Measurements from ENCODE around the gene SLC12A7.
"Not testable (repeated sequence)": the region's sequence is repeated elsewhere in the genome, so short reads cannot be mapped to it uniquely, and the experiment has no call there.

SLC12A7 gene

DNA sequence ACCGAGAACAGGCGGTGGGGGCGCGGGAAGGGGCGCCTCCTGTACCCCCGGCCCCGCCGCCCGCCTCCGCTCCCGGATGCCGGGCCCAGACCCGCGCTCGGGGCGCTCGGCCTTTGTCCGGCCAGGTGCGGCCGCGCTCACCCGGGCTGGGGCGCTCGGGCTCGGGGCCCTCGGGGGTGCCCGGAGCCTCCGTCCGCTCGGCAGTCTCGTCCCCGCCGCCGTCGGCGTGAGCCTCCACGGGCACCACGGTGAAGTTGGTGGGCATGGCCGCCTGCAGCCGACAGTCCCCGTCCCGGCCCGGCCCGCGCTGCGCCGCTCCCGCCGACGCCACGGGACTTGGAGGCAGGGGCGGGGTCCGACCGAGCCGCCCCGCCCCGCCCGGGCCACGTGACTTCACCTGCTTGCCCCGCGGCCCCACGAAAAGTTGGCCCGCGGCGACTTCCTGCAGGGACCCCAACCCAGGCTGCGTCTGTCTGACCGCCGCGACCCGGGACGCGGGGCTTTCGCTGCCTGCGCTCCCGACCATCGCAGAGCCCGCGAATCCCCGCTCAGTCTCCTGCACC lies at the start of gene SLC12A7:
Gene SLC12A7 (minus strand): TSS at position 337 of the 563 bp plus-strand sequence. CDS start 72 bp downstream, at position 265.
- Mint-ChIP-seq H3K27me3 (no peaks in the 10 kb centered on the region), H3K27ac (ENCODE audit: low read depth) (peak within 1 kb of the TSS; percentile 84), H3K36me3 (ENCODE audit: insufficient read depth) (peaks cover 5% of the 10 kb centered on the region), H3K4me3 (peak within 1 kb of the TSS; percentile 84), H3K9me3 (no peaks in the 10 kb centered on the region), H3K4me1 (peaks cover 24% of the 10 kb centered on the region)
- no peak for DNase-seq (ENCODE audit: low spot score in 2 of 2)
- ATAC-seq (replicated peaks; ENCODE audit: extremely low read depth, poor library complexity, severe bottlenecking): peak; percentile 57

- H3K4me3 Mint-ChIP-seq: no peak overlapping the region
- no peak for ATAC-seq (replicated peaks; ENCODE audit: extremely low read depth, poor library complexity, severe bottlenecking)
- H3K9me3 Mint-ChIP-seq: peaks cover 10% of the 10 kb centered on the region
- peaks cover 4% of the 10 kb centered on the region for H3K36me3 Mint-ChIP-seq (ENCODE audit: insufficient read depth)
- DNase-seq (ENCODE audit: low spot score in 2 of 2): no peak
- H3K4me1 Mint-ChIP-seq: no peaks in the 10 kb centered on the region
- no peak overlapping the region for H3K27ac Mint-ChIP-seq (ENCODE audit: low read depth)
- peaks cover 56% of the 10 kb centered on the region for H3K27me3 Mint-ChIP-seq
Measured at GRCh38 chr5:1161108-1161832, 49.4 kb upstream of the SLC12A7 start.

DNA sequence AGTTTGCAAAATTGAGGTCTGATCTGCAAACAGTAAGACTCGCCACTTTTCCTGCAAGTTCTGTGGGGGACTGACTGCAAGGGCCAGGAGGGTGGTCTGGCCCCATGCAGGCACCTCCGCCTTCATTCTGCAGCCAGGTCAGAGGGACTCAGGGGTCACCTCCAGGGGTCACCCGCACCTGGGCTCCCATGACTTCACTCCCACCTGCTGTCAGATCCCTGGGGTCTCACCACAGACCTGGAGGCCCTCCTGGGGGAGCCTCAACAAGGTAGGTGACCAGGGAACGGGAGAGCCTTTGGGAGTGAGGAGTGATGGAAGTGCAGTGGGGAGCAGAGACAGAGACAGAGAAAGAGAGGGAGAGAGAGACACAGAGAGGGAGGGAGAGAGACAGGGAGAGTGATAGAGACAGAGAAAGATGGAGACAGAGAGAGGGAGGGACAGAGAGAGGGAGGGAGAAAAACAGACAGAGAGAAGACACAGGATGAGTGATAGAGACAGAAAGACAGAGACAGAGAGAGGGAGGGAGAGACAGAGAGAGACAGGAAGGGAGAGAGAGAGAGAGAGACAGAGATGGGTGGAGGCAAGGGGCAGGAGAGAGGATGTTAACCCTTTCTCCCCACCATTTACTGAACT lies 48.0 kb upstream of the SLC12A7 start:
- H3K36me3 Mint-ChIP-seq (ENCODE audit: insufficient read depth): peaks cover 3% of the 10 kb centered on the region
- no peak for DNase-seq (ENCODE audit: low spot score in 2 of 2)
- H3K27ac Mint-ChIP-seq (ENCODE audit: low read depth): no peak overlapping the region
- peaks cover 10% of the 10 kb centered on the region for H3K9me3 Mint-ChIP-seq
- H3K4me3 Mint-ChIP-seq: no peak overlapping the region
- H3K27me3 Mint-ChIP-seq: peaks cover 54% of the 10 kb centered on the region
- no peaks in the 10 kb centered on the region for H3K4me1 Mint-ChIP-seq
- no peak for ATAC-seq (replicated peaks; ENCODE audit: extremely low read depth, poor library complexity, severe bottlenecking)

GRCh38 chr5:1159341-1159675 lies 47.4 kb upstream of the SLC12A7 start:
- Mint-ChIP-seq H3K4me3 (no peak overlapping the region), H3K27me3 (peaks cover 53% of the 10 kb centered on the region), H3K4me1 (peaks cover 3% of the 10 kb centered on the region), H3K27ac (ENCODE audit: low read depth) (no peak overlapping the region), H3K9me3 (peaks cover 10% of the 10 kb centered on the region), H3K36me3 (ENCODE audit: insufficient read depth) (peaks cover 2% of the 10 kb centered on the region)
- no peak for DNase-seq (ENCODE audit: low spot score in 2 of 2)
- no peak for ATAC-seq (replicated peaks; ENCODE audit: extremely low read depth, poor library complexity, severe bottlenecking)

DNA sequence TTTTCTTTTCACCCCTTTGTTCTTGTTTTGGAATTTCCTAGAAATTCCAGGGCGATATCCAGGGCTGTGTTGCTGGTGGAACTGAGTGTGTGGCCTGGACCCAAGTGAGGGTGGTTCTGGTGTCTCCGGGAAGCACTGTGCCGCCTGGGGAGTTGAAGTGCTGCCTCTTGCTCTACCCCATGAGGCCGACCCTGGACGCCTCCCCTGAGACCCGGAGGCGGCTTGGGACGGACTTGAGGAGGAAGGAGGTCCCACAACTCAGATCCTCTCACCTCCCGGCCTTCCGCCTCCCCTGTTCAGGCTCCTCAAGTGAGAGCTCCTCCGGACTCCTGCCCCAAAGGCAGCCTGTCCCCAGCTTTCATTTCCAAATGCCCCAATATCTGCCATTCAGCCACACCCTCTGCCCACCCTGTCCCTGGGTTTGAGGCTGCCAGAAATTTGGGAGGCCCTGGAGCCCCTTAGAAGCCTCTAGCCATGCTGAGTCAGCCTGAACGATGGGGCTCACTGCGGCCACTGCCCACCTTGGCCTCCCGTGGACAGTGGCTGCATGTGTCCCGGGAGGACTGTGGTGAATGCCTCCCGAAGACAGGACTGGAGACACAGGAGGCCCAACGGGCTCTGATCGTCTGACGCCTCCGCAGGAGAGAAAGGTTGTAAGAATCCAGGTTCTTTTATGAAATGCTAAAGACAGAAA lies 46.9 kb upstream of the SLC12A7 start:
- ATAC-seq (replicated peaks; ENCODE audit: extremely low read depth, poor library complexity, severe bottlenecking) (no peak), DNase-seq (ENCODE audit: low spot score in 2 of 2) (no peak)
- peaks cover 54% of the 10 kb centered on the region for H3K27me3 Mint-ChIP-seq
- H3K9me3 Mint-ChIP-seq: peaks cover 10% of the 10 kb centered on the region
- no peak overlapping the region for H3K4me3 Mint-ChIP-seq
- peaks cover 7% of the 10 kb centered on the region for H3K4me1 Mint-ChIP-seq
- H3K27ac Mint-ChIP-seq (ENCODE audit: low read depth): no peak overlapping the region
- peaks cover 2% of the 10 kb centered on the region for H3K36me3 Mint-ChIP-seq (ENCODE audit: insufficient read depth)

DNA sequence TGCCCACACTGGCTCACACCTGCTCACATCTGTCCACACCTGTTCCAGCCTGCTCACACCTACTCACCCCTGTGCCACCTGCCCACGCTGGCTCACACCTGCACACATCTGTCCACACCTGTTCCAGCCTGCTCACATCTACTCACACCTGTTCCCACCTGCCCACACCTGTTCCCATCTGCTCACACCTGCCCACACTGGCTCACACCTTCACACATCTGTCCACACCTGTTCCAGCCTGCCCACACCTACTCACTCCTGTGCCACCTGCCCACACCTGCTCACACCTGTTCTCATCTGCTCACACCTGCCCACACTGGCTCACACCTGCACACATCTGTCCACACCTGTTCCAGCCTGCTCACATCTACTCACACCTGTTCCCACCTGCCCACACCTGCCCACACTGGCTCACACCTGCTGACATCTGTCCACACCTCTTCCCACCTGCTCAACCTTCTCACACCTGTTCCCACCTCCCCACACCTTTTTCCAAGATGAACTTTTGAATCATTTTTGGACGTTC lies 45.7 kb upstream of the SLC12A7 start:
- peaks cover 18% of the 10 kb centered on the region for H3K4me1 Mint-ChIP-seq
- not testable (repeated sequence) for H3K4me3 Mint-ChIP-seq; H3K27ac Mint-ChIP-seq (ENCODE audit: low read depth); H3K36me3 Mint-ChIP-seq (ENCODE audit: insufficient read depth); H3K9me3 Mint-ChIP-seq; DNase-seq (ENCODE audit: low spot score in 2 of 2); ATAC-seq (replicated peaks; ENCODE audit: extremely low read depth, poor library complexity, severe bottlenecking)
- H3K27me3 Mint-ChIP-seq: peaks cover 58% of the 10 kb centered on the region

GRCh38 chr5:1156754-1157460 lies 45.0 kb upstream of the SLC12A7 start:
- Mint-ChIP-seq H3K27ac (ENCODE audit: low read depth) (no peak overlapping the region), H3K4me1 (peaks cover 24% of the 10 kb centered on the region), H3K9me3 (peaks cover 10% of the 10 kb centered on the region), H3K4me3 (no peak overlapping the region), H3K36me3 (ENCODE audit: insufficient read depth) (peaks cover 2% of the 10 kb centered on the region), H3K27me3 (peaks cover 58% of the 10 kb centered on the region)
- DNase-seq (ENCODE audit: low spot score in 2 of 2) (no peak), ATAC-seq (replicated peaks; ENCODE audit: extremely low read depth, poor library complexity, severe bottlenecking) (no peak)

- no peak for DNase-seq (ENCODE audit: low spot score in 2 of 2)
- Mint-ChIP-seq H3K27me3 (peaks cover 61% of the 10 kb centered on the region), H3K9me3 (peaks cover 10% of the 10 kb centered on the region), H3K4me3 (no peak overlapping the region), H3K4me1 (peaks cover 25% of the 10 kb centered on the region), H3K36me3 (ENCODE audit: insufficient read depth) (peaks cover 2% of the 10 kb centered on the region), H3K27ac (ENCODE audit: low read depth) (no peak overlapping the region)
- ATAC-seq (replicated peaks; ENCODE audit: extremely low read depth, poor library complexity, severe bottlenecking): no peak
Measured at GRCh38 chr5:1156033-1156753, 44.3 kb upstream of the SLC12A7 start.

- Mint-ChIP-seq H3K4me3 (no peak overlapping the region), H3K9me3 (peaks cover 10% of the 10 kb centered on the region), H3K27me3 (peaks cover 65% of the 10 kb centered on the region), H3K36me3 (ENCODE audit: insufficient read depth) (peaks cover 2% of the 10 kb centered on the region), H3K27ac (ENCODE audit: low read depth) (no peak overlapping the region), H3K4me1 (peaks cover 25% of the 10 kb centered on the region)
- DNase-seq (ENCODE audit: low spot score in 2 of 2): no peak
- no peak for ATAC-seq (replicated peaks; ENCODE audit: extremely low read depth, poor library complexity, severe bottlenecking)
Measured at GRCh38 chr5:1155191-1156032, 43.5 kb upstream of the SLC12A7 start.

DNA sequence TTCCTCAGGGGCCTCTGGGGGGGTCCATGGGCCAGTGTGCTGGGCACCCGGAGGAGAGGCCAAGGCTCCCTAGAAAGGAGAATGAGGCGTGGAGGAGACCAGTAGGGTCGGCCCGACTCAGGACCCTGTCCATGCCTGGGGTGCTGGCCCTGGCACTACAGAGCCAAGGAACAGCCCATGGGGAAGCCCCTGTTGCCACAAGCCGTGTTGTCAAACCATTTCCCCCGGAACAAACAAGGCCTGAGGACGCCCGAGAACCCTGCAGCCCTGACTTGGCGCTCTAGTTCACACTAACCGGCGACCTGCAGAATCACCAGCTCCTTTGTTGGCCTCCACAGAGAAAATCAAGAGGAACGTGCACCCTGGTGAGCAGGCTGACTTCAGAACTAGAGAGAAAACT lies 41.6 kb upstream of the SLC12A7 start:
- Mint-ChIP-seq H3K9me3 (peaks cover 10% of the 10 kb centered on the region), H3K27ac (ENCODE audit: low read depth) (no peak overlapping the region), H3K4me1 (peaks cover 25% of the 10 kb centered on the region), H3K36me3 (ENCODE audit: insufficient read depth) (peaks cover 2% of the 10 kb centered on the region), H3K4me3 (no peak overlapping the region), H3K27me3 (peaks cover 54% of the 10 kb centered on the region)
- DNase-seq (ENCODE audit: low spot score in 2 of 2) (no peak), ATAC-seq (replicated peaks; ENCODE audit: extremely low read depth, poor library complexity, severe bottlenecking) (peak; percentile 45)

DNA sequence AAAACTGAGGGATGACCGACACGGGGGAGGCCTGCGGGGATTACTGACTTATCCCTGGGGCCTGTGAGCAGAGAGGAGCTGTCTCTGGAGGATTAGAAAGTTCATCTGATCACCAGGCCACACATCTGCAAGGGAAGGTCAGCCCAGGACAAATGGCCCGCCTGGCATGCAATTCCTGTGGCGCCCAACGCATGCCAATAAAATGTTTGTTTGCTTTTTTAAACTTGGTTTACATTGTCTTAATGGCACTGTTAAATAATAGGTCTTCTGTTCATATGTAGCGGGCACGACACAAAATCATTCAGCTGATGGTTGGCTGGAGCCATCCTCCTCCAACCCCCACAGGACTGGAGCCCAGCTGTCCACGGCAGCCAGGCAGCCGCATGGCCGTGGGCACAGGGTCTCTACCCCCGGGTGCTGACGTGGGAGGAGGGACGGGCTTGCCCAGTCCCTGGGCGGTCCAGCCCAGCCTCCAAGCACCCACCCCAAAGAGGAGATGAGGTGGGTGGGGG lies 41.0 kb upstream of the SLC12A7 start:
- Mint-ChIP-seq H3K27ac (ENCODE audit: low read depth) (peak overlapping the region; percentile 62), H3K4me1 (peaks cover 25% of the 10 kb centered on the region), H3K4me3 (peak overlapping the region; percentile 51), H3K9me3 (peaks cover 8% of the 10 kb centered on the region), H3K27me3 (peaks cover 48% of the 10 kb centered on the region), H3K36me3 (ENCODE audit: insufficient read depth) (peaks cover 2% of the 10 kb centered on the region)
- ATAC-seq (replicated peaks; ENCODE audit: extremely low read depth, poor library complexity, severe bottlenecking) (no peak), DNase-seq (ENCODE audit: low spot score in 2 of 2) (no peak)
